GM18520 (cell line): ENCODE results near the gene SOX5.

Source experiments
- ATAC-seq: cut with Tn5 transposase; IDR thresholded peaks from one replicate; pipeline ENCODE4 v1.9.1; 2021; ENCODE audit not compliant: unreplicated experiment

The SOX5 gene

DNA sequence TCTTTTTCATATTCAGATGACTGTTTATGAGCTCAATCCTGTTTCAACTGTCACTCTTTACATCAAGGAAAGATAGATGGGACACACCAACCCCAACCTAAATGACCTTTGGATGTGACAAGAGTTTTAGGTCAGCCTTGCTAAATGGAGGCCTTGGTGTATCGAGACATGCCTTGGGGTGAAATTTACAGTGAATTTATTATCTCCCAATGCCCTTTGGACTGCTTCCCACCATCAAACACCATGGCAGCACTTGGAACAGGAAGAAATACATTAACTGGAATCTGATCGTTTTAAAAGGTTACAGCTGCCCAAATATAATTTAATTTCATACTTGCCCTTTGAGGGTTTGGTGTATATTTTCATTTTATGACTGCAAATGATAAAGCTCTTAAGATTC is 327.6 kb downstream of the SOX5 start:
- ATAC-seq, result no peak

- peak; percentile 45 for ATAC-seq
Observed at GRCh38 chr12:23618718-23619117, 330.8 kb downstream of the SOX5 start.

- no peak for ATAC-seq
Observed at GRCh38 chr12:23617749-23618148, 331.7 kb downstream of the SOX5 start.

DNA sequence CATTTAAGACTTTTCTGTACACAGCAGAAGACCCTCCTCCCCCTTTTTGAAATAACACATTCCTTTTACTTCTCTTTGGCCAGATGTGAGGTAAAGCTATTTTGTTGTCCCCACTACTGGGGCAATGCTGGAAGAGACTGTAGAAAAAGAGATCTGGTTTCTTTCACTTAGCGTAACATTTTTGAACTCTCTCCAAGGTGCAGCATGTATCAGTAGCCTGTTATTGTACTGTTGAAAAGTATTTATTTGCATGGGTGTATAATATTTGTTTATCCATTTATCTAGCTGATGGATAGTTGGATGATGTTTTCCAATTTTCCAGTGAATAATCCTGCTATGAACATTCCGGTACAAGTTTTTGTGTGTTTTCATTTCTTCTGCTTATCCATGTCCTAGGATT is 335.2 kb downstream of the SOX5 start:
- no peak for ATAC-seq

GRCh38 chr12:23611320-23611719 is 338.1 kb downstream of the SOX5 start:
- no peak for ATAC-seq

GRCh38 chr12:23600919-23601318 is 348.6 kb downstream of the SOX5 start:
- ATAC-seq, result no peak

GRCh38 chr12:23596568-23596967 is 352.9 kb downstream of the SOX5 start:
- no peak for ATAC-seq

GRCh38 chr12:23587833-23588559 is 361.5 kb downstream of the SOX5 start:
- ATAC-seq, result no peak

GRCh38 chr12:23585782-23586163 is 363.7 kb downstream of the SOX5 start:
- ATAC-seq, result no peak

GRCh38 chr12:23585156-23585781 is 364.2 kb downstream of the SOX5 start:
- no peak for ATAC-seq

DNA sequence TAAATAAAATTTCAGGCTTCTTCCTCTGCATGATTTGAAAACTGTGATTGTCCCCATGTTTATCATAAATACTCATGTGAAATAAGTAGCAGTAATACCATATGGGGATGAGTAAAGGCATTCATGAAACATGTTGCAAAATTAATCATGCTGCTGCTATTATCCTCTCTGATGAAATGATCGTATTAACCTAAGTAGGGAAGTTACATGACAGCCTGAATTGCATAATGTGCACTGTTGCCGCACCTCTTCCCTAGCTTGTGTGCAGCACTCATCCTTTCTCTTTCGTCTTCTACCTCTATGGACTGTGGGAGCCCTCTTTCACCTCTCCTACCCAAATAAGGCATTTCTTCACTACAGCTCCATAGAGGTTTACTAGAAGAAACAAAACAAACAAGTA is 367.6 kb downstream of the SOX5 start:
- no peak for ATAC-seq

- no peak for ATAC-seq
Observed at GRCh38 chr12:23579257-23579656, 370.2 kb downstream of the SOX5 start.

DNA sequence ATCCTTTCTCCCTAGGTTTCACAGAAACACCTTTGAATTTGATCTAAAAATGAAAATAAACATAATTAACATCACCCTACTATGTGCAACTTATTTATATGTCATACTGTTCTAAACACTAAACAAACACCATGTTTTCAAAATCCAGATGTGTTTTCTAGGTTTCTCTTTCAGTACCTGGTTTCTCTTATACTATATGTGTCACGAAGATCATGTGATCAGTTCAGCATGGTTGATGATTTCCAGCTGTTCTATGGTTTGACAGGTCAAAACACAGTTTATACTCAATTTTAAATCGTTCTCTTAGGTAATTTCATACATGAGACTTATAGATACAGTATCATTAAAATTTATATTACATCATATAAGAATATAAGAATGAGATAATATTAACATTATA is 373.1 kb downstream of the SOX5 start:
- peak; percentile 83 for ATAC-seq

DNA sequence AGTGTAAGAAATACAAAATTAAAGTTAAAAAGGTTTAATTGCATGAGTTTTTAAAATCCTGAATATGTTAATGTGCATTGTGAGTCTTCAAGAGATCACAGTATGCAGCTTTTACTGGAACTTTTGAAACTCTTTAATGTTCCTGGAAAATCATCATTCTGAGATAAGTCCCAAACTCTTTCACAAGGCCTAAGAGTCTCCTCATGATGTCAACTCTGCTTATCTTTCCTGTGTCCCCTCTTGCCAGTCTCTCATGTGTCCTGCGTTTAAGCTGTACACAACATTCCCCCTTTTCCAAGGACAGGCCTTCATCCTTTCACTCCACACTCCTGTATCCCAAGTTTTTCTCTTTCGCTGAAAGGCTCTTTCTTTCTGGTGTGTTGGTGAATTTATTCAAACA is 380.1 kb downstream of the SOX5 start:
- ATAC-seq, result no peak

GRCh38 chr12:23566133-23566532 is 383.3 kb downstream of the SOX5 start:
- no peak for ATAC-seq

DNA sequence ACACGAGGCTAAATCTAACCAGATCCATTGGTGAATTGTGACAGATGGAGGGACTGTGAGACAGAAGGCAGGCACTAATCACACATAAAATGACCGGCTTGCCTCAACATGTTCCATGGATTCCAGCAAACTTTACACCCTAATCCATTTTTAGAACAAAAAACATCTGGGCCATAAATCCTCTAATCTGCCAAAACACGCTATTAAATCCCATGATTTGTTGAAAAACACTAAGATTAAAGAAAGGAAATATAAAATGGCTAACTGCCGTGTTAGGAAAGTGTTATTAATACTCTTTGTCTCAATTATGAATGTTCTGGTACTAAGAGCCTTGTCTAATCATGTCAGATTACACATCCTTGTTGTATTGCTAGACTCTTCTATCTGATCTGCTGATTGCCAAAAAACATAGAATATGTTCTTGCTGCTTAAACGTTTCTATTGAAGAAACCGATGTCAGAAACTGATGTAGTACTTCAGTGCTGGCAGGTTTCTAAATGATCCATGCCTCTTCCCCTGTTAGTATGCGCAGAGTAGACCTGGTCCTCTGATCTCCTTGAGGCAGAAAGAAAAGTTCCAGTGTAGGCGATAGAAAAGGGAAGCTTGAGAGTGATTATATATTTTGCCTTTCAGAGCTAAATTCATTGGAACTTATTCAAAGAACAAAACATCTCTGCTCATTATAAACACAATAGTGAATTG is 384.9 kb downstream of the SOX5 start:
- no peak for ATAC-seq

- ATAC-seq, result no peak
Observed at GRCh38 chr12:23561364-23562345, 387.8 kb downstream of the SOX5 start.

GRCh38 chr12:23560611-23561010 is 388.9 kb downstream of the SOX5 start:
- ATAC-seq, result peak; percentile 79

GRCh38 chr12:23559268-23559753 is 390.2 kb downstream of the SOX5 start:
- ATAC-seq, result no peak

- ATAC-seq, result no peak
Observed at GRCh38 chr12:23556661-23557060, 392.8 kb downstream of the SOX5 start.

GRCh38 chr12:23555825-23556207 is 393.7 kb downstream of the SOX5 start:
- no peak for ATAC-seq
